Cardiac fibroblast (primary cell): ENCODE results near the gene GGT5.
A peak's percentile ranks its signal among the peaks of the same experiment; 100 is the strongest.
"Not testable (repeated sequence)": the region's sequence is repeated elsewhere in the genome, so short reads cannot be mapped to it uniquely, and the experiment has no call there.

Source experiments
- DNase-seq, 2 donors: peaks; one replicate each; pipeline versions ENCODE4 v3.0.0 to v3.0.0-alpha.2; 2010; ENCODE audit warnings: low read depth in 2 of 2
- H3K4me3 ChIP-seq, 2 donors: replicated peaks in 1 of 2; 1 replicate in 1 of 2; 2 replicates in 1 of 2; pipeline ENCODE4 v1.5.1; 2011; ENCODE audit warnings: low read depth in 2 of 2, low read length in 2 of 2, mild to moderate bottlenecking in 2 of 2, moderate library complexity in 1 of 2
- TF ChIP-seq, protein P1 (sequence below): IDR thresholded peaks from one replicate; pipeline ENCODE4 v1.5.1; 2011; ENCODE audit warnings: low read depth, mild to moderate bottlenecking, low read length, inconsistent platforms

The GGT5 gene

DNA sequence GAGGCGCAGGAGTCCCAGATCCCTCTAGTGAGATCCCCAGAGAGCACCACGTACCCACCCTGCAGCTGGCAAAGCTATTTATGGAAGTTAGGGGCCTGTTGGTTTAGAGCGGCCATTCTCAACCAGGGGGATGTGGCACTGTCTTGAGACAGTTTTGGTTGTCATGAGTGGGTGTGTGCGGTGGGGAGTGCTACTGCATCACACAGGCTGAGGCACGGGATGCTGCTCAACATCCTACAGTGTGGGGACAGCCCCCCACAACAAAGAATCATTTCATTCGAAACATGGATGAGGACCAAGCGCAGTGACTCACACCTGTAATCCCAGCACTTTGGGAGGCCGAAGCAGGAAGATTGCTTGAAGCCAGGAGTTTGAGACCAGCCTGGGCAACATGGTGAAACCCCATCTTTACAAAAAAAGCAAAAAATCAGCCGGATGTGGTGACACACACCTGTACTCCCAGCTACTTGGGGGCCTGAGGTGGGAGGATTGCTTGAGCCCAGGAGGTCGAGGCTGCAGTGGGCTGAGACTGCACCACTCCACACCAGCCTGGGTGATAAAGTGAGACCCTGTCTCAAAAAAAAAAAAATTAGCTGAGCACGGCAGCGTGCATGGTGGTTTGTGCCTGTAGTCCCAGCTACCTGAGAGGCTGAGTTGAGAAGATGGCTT lies 28.2 kb downstream of the GGT5 start:
- TF ChIP-seq, protein P1, sequence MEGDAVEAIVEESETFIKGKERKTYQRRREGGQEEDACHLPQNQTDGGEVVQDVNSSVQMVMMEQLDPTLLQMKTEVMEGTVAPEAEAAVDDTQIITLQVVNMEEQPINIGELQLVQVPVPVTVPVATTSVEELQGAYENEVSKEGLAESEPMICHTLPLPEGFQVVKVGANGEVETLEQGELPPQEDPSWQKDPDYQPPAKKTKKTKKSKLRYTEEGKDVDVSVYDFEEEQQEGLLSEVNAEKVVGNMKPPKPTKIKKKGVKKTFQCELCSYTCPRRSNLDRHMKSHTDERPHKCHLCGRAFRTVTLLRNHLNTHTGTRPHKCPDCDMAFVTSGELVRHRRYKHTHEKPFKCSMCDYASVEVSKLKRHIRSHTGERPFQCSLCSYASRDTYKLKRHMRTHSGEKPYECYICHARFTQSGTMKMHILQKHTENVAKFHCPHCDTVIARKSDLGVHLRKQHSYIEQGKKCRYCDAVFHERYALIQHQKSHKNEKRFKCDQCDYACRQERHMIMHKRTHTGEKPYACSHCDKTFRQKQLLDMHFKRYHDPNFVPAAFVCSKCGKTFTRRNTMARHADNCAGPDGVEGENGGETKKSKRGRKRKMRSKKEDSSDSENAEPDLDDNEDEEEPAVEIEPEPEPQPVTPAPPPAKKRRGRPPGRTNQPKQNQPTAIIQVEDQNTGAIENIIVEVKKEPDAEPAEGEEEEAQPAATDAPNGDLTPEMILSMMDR, result no peak
- no peak overlapping the region for H3K4me3 ChIP-seq
- no peak for DNase-seq

DNA sequence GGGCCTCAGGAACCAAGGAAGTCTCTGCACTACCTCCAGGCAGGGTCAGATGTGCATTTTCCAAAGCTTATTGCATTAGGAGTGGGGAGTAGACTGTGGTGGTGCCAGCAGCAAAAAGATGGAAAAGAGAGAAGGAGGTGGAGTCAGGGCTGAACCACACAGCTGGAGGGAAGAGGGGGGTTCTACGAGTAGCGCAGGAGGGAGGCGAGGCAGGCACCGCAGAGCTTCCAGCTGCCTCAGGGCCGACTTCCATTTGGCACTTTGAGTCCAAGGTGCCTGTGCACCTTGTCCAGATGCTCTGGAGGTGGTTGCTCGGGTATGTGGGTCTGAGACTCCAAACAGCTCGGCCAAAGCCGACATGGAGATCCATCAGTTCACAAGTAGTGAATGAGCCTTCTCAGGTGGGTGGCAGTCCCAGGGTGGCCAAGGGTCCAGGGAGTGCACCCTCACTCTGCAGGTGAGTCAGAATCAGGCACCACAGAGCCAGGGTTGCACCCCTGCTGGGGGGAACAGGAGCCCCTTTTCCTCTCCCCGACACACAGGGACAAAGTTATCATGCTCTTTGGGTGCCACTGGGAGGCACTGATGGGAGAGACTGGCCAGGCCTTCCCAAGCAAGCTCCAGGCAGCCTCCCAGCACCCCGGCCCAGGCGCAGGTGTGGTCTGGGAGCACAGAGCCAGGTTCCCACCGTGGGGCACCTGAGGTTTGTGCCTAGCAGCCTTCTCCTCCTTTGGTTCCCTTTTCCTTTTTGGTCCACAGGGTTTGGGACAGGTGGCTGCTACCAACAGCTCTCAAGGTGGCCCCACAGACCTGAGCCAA lies 30.2 kb downstream of the GGT5 start:
- H3K4me3 ChIP-seq, result no peak overlapping the region
- DNase-seq, result peak; percentile 15 to 34
- TF ChIP-seq, protein P1, result no peak

DNA sequence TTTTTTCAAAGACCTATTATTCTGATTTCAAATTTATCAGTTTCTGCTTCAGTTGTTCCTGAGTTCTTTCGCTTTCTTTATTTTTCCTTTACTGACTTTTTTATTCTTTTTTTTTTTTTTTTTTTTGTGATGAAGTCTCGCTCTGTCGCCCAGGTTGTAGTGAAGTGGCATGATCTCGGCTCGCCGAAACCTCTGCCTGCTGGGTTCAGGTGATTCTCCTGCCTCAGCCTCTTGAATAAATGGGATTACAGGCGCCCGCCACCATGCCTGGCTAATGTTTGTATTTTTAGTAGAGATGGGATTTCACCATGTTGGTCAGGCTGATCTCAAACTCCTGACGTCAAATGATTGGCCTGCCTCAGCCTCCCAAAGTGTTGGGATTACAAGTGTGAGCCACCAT lies 31.8 kb downstream of the GGT5 start:
- peak in 1 of 2 donors; percentile 16 for DNase-seq
- H3K4me3 ChIP-seq, result not testable (repeated sequence)

DNA sequence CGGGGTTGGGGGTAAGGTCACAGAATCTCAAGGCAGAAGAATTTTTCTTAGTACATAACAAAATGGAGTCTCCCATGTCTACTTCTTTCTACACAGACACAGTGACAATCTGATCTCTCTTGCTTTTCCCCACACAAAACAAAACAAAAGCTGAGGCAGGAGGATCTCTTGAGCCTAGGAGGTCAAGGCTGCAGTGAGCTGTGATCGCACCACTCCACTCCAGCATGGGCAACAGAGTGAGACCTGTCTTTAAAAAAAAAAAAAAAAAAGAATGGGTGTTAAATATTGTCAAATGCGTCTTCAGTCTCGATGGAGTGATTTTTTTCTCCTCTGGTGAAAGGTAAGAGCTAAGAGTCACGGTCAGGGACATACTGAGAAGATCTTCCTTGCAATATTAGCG lies 33.2 kb downstream of the GGT5 start:
- peak in 1 of 2 donors; percentile 18 for DNase-seq

DNA sequence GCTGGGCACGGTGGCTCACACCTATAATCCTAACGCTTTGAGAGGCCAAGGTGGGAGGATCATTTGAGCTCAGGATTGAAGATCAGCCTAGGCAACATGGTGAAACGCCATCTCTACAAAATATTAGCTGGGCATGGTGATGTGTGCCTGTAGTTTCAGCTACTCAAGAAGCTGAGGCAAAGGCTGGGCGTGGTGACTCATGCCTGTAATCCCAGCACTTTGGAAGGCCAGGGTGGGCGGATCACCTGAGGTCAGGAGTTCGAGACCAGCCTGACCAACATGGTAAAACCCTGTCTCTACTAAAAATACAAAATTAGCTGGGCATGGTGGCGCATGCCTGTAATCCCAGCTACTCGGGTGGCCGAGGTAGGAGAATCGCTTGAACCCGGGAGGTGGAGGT lies 34.5 kb downstream of the GGT5 start:
- peak; percentile 15 to 41 for DNase-seq
- H3K4me3 ChIP-seq, result not testable (repeated sequence)

More for the DNA sequence above, 33.2 kb downstream of the GGT5 start:
- not testable (repeated sequence) for H3K4me3 ChIP-seq

DNA sequence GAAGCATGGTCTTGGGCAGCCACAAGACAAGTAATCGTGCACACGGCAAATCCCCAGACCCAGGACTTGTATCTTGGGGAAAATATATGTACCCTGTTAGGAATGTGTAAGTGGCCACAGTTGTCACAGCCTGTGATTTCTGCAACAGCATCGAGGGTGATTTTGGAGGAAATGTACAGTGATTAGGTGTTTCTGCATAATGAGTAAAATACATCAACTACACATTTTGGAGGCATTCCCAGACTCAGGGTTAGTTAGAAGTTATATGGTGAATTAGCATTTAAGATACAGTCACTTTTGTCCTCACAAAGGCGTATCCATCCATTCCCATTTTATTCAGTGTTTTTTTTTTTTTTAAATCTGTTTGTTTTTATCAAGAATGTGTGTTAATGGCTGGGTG lies 35.2 kb downstream of the GGT5 start:
- no peak overlapping the region for H3K4me3 ChIP-seq
- DNase-seq, result peak in 1 of 2 donors; percentile 23
- TF ChIP-seq, protein P1, result no peak

DNA sequence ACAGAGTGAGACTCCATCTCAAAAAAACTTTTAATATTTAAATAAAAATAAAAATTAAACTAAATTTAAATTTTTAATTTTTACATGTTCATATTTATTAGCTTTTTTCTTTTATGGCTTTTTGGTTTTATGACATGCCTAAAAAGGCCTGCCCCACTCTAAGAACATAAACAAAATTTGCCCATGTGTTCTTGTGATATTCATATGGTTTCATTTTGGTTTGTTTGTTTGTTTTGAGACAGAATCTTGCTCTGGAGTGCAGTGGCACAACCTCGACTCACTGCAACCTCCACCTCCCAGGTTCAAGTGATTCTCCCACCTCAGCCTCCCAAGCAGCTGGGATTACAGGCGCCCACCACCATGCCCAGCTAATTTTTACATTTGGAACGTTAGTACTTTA lies 35.9 kb downstream of the GGT5 start:
- peak in 1 of 2 donors; percentile 25 for DNase-seq
- TF ChIP-seq, protein P1, result no peak
- H3K4me3 ChIP-seq, result no peak overlapping the region

DNA sequence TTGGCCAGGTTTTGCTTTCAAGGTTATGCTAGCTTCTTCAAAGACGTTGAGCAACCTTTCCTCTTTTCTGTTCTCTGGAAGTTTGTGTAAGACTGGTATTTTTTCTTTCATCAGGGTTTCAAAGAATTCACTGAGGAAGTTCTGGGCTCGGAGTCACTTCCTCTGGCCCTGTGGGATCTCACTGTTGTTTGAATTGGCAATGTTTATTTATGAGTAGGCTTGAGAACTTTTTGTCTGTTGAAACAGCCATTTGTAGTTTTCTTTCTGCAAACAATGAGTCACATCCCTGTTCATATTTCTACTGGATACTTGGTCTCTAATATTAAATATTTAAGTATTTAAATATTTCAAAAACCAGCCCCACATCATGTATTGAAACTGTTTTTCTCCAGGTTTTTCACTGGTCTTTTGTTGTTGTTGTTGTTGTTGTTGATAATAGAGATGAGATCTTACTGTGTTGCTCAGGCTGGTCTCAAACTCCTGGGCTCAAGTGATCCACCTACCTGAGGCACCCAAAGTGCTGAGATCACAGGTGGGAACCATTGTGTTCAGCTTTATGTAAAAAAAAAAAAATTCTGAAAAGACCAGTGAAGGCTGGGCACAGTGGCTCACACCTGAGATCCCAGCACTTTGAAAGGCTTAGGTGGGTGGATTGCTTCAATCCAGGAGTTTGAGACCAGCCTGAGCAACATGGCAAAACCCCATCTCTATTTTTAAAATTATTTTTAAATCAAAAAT lies 36.7 kb downstream of the GGT5 start:
- TF ChIP-seq, protein P1, result no peak
- peak; percentile 98 to 100 for DNase-seq

More for the DNA sequence above, 36.7 kb downstream of the GGT5 start:
- no peak overlapping the region for H3K4me3 ChIP-seq
